Bronchial epithelial cell (primary cell): ENCODE results near the gene CLDN10. TPM values are rescaled to one million over a fixed set of nuclear protein-coding genes. Genes with fewer than 3 reads are reported as not detected.
"Not testable (repeated sequence)": the region's sequence is repeated elsewhere in the genome, so short reads cannot be mapped to it uniquely, and the experiment has no call there.

ENCODE experiments used
- DNase-seq: peaks from one replicate; pipeline ENCODE4 v3.0.0-alpha.2; 2010; ENCODE audit warnings: low read depth
- FAIRE-seq: peaks from 2 replicates; lab custom pipeline; 2011; peaks lifted over from hg19 to GRCh38; lab: Jason Lieb, UNC
- H3K27me3 ChIP-seq: 2 replicates; pipeline ENCODE4 v1.5.1; 2011; ENCODE audit warnings: low read length; ENCODE audit not compliant: control insufficient read depth, insufficient read depth
- H3K36me3 ChIP-seq: 2 replicates; pipeline ENCODE4 v1.5.1; 2011; ENCODE audit warnings: low read length; ENCODE audit not compliant: control insufficient read depth, insufficient read depth
- H3K4me3 ChIP-seq: 2 replicates; pipeline ENCODE4 v1.5.1; 2011; ENCODE audit warnings: mild to moderate bottlenecking, low read depth, low read length, control low read depth
- total RNA-seq: library from RNA; depleted of rRNA; stranded (reverse); fragments of >200 nt; gene quantifications from 2 replicates; pipeline ENCODE4 v1.2.1, GENCODE V29; 2014
- TF ChIP-seq, protein P1 (sequence below): IDR thresholded peaks from 2 replicates; pipeline ENCODE4 v1.5.1; 2011; ENCODE audit warnings: mild to moderate bottlenecking, moderate library complexity, low read length, control low read depth, inconsistent platforms; ENCODE audit not compliant: insufficient read depth, severe bottlenecking

Gene CLDN10
- total RNA-seq, 1 donor from 2014 or later: not detected

DNA sequence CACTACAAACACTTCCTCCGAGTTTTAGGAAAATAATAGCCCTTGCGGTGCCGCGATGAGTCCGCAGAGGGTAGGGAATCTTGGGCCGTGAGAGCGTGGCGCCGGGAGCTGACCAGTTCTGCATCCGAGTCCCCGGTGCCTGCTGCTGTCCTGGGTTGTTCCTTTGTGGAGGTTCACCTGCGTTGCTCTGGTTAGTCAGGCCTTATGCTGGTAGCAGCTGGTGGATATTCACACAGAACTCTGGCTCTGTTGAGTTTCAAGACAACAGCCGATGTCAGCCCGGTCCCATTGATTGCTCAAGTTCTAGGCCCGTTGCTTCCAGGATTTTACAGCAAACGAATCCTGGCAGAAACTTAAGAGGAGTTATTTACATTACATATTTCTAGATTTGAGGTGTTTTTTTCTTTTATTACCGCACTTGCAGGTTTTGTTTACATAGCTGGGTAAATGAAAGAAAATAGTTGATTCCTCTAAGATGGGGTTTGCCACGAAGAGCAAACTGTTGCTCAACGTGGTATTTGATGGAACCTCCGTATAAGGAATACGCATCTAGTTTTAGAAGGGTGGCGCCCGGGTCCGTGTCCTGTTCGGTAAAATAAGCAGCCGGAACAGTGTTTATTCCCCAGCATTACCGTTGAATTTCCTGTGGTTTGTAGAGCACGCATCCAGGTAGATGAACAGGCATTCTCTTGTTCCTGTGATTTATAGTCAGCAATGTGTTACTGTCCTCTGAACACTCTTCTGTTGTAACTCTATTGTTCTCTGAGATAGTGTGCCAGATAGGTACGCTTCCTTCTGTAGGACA is 1.3 kb downstream of the CLDN10 start:
- DNase-seq (peak; percentile 23), FAIRE-seq (no peak)
- TF ChIP-seq, protein P1, sequence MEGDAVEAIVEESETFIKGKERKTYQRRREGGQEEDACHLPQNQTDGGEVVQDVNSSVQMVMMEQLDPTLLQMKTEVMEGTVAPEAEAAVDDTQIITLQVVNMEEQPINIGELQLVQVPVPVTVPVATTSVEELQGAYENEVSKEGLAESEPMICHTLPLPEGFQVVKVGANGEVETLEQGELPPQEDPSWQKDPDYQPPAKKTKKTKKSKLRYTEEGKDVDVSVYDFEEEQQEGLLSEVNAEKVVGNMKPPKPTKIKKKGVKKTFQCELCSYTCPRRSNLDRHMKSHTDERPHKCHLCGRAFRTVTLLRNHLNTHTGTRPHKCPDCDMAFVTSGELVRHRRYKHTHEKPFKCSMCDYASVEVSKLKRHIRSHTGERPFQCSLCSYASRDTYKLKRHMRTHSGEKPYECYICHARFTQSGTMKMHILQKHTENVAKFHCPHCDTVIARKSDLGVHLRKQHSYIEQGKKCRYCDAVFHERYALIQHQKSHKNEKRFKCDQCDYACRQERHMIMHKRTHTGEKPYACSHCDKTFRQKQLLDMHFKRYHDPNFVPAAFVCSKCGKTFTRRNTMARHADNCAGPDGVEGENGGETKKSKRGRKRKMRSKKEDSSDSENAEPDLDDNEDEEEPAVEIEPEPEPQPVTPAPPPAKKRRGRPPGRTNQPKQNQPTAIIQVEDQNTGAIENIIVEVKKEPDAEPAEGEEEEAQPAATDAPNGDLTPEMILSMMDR: no peak
- no peak overlapping the region for H3K4me3 ChIP-seq
- H3K36me3 ChIP-seq: no peaks in the 10 kb centered on the region
- H3K27me3 ChIP-seq: peaks cover 21% of the 10 kb centered on the region

- TF ChIP-seq, protein P1: no peak
- peaks cover 13% of the 10 kb centered on the region for H3K27me3 ChIP-seq
These were observed 4.5 kb downstream of the CLDN10 start for GRCh38 chr13:95557013-95557412.

DNA sequence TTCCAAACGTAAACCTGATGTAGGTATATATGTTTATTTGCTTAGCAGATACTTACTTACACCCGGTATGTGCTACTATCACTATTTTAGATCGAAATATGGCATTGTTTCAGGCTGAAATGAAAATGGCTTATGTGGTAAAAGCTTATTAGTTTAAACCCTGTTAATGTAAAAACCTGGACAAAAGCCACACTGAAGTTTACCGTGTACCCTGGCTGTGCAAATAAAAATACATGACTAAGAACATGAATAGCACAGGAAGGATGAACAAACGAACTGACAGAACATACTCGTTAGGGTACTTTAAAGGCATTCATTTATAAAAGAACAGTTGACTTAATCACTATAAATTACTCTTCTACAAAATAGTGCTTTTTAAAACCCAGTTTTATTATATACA is 6.6 kb downstream of the CLDN10 start:
- DNase-seq (peak; percentile 67), FAIRE-seq (no peak)
- Histone ChIP-seq H3K4me3 (no peak overlapping the region), H3K36me3 (no peaks in the 10 kb centered on the region), H3K27me3 (peaks cover 2% of the 10 kb centered on the region)
- TF ChIP-seq, protein P1: no peak

More at GRCh38 chr13:95557013-95557412, 4.5 kb downstream of the CLDN10 start:
- FAIRE-seq: no peak
- no peak overlapping the region for H3K4me3 ChIP-seq
- H3K36me3 ChIP-seq: no peaks in the 10 kb centered on the region
- DNase-seq: no peak

DNA sequence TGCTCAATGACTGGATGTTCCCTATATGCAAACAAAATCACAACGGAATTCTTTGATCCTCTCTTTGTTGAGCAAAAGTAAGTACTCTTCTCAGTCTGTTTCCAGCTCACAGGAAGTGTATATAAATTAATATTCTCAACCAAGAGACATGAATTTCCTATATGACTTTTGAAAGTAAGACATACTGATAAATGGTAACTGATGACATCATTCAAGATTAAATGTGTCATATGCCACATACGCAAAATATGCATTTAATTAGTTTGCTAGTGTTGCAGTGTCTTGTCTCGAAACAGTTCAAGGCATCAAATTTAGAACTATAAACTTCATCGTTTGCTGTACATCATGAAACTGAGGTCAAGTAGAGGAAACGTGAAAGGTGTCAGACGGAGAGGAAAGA is 7.9 kb downstream of the CLDN10 start:
- FAIRE-seq (no peak), DNase-seq (no peak)
- Histone ChIP-seq H3K27me3 (peaks cover 2% of the 10 kb centered on the region), H3K4me3 (no peak overlapping the region), H3K36me3 (no peaks in the 10 kb centered on the region)
- TF ChIP-seq, protein P1: no peak

DNA sequence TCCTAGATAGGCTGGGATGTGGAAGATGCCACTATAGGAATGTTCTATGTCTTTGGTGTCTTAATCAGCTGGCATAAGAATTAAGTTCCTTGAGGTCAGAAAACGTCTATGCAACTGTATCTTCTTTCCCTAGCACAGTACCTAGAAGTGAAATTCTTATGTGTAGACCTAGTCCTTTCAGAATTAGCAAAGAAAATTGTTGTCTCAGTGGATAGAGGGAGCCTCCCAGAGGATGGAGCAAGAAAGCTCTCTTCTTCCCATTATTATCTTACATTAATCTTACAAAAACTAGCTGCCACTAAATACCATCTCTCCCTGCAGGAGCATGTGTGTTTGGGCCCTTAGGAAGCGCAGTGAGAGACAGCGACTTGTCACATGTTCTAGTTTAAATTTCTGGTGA is 11.6 kb downstream of the CLDN10 start:
- H3K36me3 ChIP-seq: no peaks in the 10 kb centered on the region
- H3K4me3 ChIP-seq: no peak overlapping the region
- FAIRE-seq (no peak), DNase-seq (no peak)
- H3K27me3 ChIP-seq: peaks cover 3% of the 10 kb centered on the region
- TF ChIP-seq, protein P1: no peak

- Histone ChIP-seq H3K36me3 (no peaks in the 10 kb centered on the region), H3K27me3 (peaks cover 3% of the 10 kb centered on the region), H3K4me3 (no peak overlapping the region)
- TF ChIP-seq, protein P1: no peak
- FAIRE-seq (no peak), DNase-seq (peak; percentile 89)
These were observed 12.3 kb downstream of the CLDN10 start for GRCh38 chr13:95564733-95565291.

- H3K36me3 ChIP-seq, H3K4me3 ChIP-seq, DNase-seq, H3K27me3 ChIP-seq, FAIRE-seq: not testable (repeated sequence)
These were observed 13.2 kb downstream of the CLDN10 start for GRCh38 chr13:95565758-95566157.
